ENCODE results near the gene EHMT1.
"Not testable (repeated sequence)": the region's sequence is repeated elsewhere in the genome, so short reads cannot be mapped to it uniquely, and the experiment has no call there.

The EHMT1 gene

DNA sequence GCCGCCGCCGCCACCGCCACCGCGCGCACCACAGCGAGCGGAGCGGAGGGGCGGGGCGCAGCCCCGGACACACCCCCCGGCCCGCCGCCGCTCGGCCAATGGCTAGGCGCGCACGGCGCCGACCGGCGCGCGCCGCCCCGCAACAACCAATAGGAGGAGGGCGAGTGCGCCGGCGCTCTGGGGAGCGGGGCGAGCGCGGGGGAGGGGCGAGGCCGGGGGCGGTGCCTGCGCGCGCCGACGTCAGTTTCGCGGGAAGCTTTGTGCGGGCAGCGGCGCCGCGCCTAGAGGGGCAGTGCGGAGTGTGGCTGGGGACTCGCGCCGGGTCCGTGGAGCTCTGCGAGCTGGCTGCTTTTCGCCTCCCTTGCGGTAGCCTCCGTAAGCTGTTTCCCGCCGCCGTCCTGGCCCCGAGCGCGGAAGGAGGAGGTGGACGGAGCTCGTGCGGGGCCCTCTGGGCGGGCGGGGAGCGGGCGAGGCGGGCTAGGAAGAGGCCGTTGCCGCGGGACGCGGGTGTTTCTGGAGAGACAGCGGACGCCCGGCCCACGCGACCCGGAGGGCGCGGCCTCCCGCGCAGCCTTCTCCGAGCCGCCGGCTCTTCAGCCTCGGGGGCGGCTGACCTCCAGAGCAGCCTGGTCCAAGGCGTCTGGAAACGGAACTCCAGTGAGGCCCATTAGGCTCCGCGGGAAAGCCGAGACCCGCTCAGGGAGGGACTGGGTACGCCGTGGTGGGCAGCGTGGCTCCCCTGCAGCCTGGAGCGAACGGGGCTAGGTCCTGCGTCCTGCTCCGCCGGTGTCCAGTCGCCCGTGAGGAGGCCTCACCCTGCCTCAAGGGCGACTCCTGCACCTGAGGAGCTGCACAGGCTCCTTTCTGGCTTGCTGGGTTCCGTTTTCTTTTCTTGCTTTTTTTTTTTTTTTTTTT is 28.1 kb upstream of the EHMT1 start, which contains the start of gene ZMYND19:
Gene ZMYND19 (minus strand): TSS at position 44 of the 915 bp plus-strand sequence. CDS start 249 bp downstream, outside the sequence.
- DNase-seq = peak; percentile 46 to 78

DNA sequence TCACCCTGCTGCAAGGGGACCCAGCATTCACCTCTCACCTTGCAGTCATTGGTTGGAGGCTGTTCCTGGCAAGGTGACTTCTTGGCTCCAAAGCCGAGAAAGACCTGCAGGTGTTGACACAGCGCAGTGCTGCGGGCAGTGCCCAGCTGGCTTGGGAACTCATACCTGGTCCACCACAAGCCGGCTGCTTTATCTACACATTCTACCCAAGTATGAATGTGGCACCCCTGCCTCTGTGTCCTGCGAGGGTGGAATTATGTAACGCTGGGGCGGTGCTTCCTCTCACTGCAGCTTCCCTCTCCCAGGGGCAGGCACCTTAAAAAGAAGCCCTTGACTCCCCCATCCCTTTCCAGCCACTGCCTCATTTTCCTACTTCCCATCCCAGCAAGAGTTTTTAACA is 26.0 kb upstream of the EHMT1 start:
- DNase-seq = no peak

DNA sequence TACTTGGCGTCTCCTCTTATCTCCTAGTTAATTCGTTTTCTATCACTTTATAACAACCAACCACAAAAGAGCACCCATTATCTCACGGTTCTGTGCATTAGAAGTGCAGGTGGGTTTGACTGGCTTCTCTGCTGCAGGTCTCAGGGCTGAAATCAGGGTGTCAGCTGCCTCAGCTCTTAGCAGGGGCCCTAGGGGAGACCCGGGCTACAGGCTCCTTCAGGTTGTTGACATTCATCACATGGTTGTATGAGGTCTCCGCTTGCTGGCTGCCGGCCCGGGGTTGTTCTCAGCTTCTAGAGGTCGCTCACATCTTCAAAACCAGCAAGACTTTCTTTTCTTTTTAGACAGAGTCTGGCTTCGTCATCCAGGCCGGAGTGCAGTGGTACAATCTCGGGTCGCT is 25.6 kb upstream of the EHMT1 start:
- no peak for DNase-seq

DNA sequence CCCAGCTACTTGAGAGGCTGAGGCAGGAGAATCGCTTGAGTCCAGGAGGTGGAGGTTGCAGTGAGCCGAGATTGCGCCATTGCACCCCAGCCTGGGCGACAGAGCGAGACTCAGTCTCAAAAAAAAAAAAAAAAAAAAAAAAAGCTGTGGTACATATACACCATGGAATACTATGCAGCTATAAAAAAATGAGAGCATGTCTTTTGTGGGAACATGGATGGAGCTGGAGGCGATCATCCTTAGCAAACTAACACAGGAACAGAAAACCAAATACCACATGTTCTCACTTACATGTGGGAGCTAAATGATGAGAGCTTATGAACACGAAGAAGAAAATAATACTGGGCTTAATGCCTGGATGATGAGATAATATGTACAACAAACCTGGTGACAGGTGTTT is 22.2 kb upstream of the EHMT1 start:
- not testable (repeated sequence) for DNase-seq

DNA sequence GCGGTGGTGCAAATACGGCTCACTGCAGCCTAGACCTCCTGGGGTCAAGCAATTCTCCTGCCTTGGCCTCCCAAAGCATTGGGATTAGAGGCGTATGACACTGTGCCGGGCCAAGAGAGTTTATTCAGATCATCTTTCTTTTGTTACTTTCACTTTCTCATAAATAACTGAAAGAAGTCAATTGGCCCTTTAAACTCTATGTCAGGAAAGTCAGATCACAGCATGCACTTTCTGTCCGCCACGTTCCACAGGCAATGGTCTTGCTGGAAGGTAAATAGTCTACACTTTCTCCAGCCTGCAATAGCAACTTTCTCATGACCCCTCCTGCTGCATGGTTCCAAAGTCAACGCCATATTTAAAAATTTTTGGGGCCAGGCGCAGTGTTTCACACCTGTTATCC is 19.9 kb upstream of the EHMT1 start:
- no peak for DNase-seq

DNA sequence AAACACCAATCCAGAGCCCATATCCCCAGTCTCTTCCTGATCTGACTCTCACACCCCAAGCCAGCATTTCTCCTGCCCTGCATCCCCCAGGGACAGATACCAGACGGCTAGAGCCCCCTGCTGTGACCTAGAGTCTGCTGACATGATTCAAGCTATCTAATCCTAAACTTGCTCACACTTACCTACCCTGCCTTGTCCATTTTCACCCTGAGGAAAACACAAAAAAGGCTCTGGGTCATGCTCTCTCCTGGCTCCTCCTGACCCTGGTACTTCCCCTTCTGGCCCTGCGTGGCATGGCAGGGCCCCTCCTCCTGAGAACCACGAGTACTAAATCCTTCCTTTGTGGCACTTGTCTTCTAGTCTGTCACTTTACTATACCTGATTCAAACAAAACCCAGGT is 16.1 kb upstream of the EHMT1 start:
- DNase-seq = no peak

DNA sequence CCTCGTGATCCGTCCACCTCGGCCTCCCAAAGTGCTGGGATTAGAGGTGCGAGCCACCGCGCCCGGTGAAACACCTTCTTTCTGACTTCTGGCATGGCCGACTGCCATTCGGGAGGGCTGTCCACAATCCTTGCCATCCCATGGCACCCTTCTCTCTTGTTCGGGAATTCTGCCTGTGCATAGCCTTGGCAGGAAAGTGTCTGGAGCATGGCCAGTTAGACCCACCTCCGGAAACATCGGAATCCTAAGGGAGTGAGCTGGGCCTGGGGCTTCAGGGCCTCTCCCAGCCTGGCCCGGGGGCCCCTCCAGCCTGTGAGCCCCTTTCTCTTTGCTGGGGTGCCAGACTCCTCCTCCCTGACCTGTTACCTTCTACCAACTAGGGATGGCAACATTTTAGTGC is 14.9 kb upstream of the EHMT1 start:
- no peak for DNase-seq

DNA sequence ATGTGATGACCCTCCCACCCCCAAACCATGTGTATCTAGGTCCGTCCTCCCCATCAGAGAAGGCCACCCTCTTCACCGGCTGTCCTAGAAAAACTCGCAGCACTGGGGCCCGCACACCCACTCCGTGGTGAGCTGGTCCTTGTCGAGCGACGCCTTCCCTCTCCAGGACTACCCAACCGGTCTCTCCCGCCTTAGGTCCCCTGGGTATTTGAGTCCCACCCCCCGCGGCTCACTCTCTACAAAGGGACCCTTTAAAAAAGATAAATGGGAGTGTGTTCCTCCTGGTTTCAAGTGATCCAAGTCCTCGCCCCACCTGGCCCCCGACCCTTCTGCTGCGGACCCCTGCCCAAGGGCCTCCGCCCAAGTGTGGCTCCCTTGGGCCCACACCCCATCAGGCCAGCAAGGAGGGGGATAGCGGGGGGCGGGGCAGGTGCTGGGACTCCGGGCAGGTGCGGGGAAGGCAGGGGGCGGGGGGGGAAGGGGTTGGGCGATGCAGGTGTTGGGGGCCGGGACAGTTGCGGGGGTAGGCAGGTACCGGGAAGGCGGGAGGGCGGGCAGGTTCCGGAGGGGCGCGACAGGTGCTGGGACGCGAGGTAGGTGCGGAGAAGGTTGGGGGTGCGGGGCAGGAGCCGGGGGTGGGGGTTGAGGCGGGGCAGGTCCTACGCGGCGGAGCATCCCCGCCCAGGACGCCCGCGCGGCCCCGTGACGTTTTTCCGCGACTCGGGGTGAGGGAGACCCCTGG is 14.3 kb upstream of the EHMT1 start:
- DNase-seq = no peak

DNA sequence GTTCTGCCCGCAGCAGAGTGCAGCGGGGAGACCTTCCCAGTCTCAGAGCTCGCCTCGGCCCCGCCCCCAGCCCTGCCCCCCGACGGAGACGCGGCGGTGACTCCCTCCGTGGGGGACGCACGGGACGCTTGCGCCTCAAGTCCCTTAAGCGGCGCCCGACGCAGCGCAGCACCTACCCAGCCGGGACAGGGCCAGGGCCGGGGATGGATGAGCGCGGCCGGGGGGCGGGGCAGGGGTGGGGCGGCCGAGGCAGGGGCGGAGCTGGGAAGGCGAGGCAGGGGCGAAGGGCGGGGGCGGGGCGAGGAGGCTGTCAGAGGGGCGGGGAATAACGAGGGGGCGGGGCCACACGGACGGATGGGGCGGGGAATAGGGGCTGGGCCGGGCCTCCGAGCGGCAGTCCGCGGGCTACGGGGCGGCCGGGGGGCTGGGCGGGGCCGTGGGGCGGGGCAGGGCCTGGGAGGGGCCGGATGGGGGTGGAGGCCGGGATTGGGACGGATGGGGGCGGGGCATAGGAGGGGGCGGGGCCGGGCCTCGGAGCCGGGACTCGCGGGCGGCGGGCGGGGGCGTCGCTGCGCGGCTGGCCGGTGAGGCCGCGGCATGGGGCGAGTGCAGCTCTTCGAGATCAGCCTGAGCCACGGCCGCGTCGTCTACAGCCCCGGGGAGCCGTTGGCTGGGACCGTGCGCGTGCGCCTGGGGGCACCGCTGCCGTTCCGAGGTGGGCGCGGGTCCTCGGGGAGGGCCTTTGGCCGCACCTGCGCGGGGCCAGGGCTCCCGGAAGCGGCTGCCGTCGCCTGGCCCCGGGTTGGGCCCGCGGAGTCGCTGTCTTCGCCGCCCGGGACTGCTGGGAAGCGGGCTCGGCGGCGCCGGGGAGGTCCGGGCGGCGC is 13.4 kb upstream of the EHMT1 start, which contains the start of gene ARRDC1:
Gene ARRDC1 (plus strand): TSS at position 566 of the 884 bp plus-strand sequence. CDS start 32 bp downstream, at position 598.
- peak; percentile 87 to 88 for DNase-seq

DNA sequence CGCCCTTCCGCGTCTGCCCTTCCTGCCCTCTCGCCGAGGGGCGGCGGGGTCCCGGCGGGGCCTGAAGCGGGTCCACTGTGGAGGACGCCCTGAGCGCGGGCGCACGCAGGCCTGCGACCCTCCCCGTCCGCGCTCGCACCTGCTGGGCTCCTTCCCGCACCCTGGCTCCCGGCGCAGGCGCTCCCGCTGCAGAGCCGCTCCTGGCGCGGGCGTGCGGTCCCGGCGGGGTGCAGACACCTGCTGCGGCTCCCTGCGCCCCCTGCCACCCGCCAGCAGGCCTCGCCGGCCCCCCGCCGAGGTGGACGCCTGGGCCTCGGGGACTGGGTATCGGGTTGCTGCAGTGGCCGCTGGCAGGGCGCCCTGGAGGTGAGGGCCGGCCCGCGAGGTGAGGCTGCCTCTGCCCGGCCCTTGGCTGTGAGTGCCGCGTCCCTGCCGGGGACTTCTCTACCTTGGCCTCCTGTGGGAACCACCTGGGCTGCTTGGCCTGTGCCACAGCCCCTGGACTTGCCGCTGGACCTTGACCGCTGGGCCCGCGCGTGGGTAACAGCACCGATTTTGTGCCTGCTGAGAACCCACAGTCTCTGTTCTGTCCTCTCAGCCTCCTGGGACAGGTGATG is 12.7 kb upstream of the EHMT1 start:
- DNase-seq = no peak

DNA sequence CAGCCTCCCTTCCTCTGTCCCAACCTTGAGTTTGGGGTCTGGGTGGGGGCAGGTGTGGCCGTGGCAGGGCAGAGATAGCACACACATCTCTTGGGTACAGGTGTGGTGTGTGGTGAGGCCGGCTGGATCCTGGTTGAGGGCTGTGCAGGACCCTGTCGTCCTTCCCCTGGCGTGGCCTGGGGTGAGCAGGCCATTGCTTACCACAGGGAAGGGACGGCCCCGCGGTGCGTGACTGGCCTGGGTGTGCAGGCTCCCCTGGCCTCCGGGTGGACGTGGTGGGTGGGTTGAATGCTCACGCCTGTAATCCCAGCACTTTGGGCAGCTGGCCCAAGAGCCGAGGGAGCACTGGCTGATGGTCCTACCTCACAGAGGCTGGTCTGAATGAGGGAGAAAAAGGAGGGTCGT is 12.1 kb upstream of the EHMT1 start:
- DNase-seq = no peak

DNA sequence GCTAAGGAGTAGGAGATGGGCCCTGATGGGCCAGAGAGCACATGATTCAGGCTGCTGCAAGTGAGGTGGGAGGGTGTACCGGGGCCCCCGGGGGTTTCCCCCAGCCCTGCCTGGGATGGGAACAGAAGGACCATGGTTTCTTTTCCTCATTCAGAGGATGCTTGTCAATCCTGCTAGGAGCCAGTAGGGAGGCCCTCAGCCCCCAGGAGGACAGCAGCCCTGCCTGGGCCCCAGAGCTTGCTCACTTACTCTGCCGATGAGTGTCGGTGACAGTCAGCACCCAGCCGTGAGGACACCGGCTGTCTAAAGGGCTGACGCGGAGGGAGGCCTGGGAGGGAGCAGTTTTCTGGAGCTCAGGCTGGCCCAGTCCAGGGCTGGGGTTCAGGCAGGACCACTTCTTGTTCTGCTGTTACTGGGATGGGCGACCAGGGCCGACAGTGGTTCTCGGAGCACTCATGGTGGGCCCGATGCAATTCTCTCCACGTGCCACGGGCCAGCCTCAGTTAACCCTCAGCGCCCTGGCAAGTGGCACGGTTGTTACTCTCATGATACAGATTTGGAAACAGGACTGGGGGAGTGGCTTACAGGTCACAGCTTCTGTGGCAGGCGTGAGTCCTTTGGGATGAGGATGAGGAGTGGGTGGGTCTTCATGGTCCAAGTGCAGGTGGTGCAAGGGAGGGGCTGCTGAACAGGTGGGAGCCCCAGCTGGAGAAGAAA is 11.5 kb upstream of the EHMT1 start:
- DNase-seq = no peak

DNA sequence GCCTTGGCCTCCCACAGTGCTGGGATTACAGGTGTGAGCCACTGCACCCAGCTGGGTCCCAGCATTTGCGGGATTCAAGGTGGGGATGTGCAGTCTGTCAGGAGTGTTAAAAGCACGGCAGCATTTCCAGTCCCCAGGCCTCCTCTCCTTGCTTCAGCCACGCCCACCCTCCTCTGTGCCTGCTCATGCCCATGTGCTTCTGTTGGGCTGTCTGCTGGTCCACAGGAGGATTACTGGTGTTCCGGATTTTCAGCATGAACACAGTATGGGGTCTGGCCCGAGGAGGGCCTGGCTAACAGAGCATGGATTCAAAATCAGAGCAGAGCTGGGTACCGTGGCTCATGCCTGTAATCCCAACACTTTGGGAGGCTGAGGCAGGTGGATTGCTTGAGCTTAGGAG is 7.9 kb upstream of the EHMT1 start:
- DNase-seq = no peak

DNA sequence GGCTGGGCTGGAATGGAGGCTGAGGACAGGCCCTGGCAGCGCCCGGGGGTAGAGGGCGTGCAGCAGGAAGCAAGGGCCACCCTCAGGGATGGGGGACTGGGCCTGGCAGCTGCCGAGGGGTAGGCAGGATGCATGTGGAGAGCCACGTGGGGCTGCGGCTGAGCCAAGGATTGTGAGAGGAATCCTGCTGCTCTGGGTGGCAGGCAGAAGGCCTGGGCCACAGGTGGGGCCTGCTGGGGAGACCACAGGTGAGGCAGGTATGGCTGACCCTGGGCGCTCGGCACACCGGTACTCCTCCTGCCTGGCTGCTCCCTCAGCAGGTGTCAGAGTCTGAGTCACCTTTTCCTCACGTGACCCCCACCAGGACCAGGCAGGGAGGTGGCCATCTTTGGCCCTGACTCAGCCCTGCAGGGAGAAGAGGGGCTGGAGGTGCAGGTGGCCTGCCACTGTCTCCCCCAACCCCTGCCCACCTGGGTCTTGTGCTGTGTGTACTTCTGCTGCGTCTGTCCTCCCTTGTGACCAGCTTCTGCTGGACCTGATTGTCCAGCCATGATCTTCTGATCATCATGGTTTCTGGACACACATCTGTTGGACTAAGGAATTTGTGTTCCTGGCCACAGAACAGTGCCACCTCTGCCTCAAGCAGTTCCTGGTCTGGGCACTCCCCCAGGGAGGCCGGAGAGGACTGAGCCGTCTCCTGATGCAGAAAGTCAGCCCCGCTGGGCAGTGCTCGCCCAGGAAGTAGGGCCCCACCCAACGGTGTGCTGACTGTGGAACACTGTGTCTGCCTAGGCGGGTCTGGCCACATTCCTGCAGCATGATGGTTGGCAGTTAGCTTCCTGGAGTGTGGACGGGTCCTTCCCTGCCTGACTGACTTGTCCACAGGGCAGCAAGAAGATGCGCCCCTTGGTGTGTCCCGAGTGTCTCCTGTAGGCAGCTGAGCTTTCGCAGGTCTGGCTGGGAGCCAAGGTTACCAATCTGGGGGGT is 6.9 kb upstream of the EHMT1 start:
- peak; percentile 93 for DNase-seq

DNA sequence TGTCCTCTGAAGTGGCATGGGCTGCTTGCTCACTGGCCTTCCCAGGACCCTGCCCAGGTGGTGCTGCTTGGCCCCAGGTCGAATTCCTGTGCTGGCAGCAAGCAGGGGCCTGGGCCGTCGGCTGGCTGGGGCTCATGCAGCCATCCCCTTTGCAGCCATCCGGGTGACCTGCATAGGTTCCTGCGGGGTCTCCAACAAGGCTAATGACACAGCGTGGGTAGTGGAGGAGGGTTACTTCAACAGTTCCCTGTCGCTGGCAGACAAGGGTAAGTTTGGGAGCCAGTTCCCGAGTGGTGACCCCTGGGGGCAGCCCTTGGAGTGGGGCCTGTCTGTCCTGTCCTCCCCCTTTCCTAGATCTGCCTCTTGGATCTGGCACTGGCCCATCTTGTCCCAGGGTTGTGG is 6.1 kb upstream of the EHMT1 start:
- DNase-seq = no peak

DNA sequence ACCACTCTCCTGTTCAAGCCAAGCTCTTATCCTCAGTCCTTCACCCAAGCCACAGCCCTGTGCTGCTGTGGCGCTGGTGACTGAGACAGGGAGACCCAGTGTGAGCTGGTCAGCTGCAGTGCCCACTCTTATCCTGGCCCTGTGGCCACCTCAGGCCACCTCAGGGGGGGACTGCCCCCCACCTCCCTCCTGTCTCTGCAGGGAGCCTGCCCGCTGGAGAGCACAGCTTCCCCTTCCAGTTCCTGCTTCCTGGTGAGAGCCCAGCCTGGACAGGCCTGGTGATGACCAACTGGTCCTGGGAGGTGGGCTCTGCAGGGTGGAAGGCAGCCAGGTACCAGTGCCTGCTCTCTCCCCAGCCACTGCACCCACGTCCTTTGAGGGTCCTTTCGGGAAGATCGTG is 5.5 kb upstream of the EHMT1 start:
- no peak for DNase-seq

DNA sequence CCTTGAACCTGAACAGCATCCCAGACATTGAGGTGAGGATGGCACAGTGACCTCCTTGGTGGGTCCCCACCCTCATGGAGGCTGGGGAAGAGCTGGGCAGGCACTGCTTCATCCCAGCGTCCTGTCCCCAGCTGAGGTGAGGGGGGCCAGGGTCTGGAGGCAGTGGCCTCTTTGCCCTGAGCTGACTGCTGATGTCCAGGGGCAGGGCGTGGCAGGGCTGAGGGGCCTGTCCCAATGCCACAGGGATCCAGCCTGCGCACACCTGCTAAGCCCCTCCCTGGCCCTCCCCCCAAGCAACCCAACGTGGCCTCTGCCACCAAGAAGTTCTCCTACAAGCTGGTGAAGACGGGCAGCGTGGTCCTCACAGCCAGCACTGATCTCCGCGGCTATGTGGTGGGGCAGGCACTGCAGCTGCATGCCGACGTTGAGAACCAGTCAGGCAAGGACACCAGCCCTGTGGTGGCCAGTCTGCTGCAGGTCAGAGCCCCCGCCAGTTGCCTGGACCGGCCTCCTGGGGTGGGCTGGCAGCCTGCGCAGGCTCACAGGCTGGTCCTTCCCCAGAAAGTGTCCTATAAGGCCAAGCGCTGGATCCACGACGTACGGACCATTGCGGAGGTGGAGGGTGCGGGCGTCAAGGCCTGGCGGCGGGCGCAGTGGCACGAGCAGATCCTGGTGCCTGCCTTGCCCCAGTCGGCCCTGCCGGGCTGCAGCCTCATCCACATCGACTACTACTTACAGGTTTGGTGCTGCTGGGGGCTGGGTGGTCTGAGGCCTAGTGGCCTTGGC is 4.9 kb upstream of the EHMT1 start:
- DNase-seq = no peak

DNA sequence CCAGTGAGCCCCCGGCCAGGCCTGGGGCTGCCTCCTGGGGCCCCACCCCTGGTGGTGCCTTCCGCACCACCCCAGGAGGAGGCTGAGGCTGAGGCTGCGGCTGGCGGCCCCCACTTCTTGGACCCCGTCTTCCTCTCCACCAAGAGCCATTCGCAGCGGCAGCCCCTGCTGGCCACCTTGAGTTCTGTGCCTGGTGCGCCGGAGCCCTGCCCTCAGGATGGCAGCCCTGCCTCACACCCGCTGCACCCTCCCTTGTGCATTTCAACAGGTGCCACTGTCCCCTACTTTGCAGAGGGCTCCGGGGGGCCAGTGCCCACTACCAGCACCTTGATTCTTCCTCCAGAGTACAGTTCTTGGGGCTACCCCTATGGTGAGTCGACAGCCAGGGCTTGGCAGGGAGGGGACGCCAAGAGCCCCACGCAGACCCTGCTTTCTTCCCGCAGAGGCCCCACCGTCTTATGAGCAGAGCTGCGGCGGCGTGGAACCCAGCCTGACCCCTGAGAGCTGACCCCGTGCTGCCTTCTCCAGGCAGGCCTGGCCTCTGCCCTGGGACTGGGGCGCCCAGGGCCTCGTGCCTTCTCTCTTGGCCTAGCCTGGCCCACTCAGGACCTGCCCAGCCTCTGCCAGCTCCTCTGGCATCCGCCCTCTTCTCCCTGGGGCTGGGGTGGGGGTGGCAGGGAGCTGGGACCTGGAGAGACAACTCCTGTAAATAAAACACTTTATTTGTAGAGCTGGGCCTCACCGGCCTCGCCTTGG is 4.0 kb upstream of the EHMT1 start:
- DNase-seq = no peak

DNA sequence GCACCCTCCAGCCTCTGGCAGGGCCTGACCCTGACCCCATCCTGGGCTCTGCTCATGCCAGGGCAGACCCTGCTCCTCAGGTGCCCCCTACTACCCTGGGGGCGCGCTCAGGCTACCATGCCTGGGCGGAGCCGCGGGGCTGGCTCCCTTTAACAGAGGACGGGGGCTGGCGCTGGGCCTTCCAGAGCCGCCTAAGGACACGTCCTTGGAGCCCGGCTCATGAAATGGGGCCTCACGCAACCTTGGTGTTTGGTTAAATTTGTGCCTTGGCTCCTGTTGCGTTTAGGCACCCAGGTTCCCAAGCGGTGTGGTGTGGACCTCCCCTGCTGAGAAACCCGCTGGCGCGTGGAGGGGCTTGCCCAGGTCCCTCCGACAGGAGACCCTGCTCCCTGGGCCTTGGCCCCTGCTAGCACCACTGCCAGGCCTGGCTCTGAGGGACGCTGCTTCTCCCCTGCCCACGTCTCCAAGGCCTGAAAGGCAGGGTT is 3.4 kb upstream of the EHMT1 start:
- no peak for DNase-seq
